A673 (cell line): ENCODE results near the gene CDT1. TPM values are rescaled to one million over a fixed set of nuclear protein-coding genes. Genes with fewer than 3 reads are reported as not detected.

ENCODE experiments used
- BruUV-seq: library from RNA; stranded (reverse); fragments of 400-500 nt; replicated peaks from 2 replicates; lab custom pipeline; 2021; lab: Mats Ljungman, UMichigan
- CTCF ChIA-PET: fragments of 300-600 bp; sonication (Branson Sonifier 250); formaldehyde crosslinking; loops from one replicate; lab custom pipeline; 2022; ENCODE audit warnings: antibody characterized with exemption; lab: Charles Lee
- POLR2A ChIA-PET: fragments of 300-600 bp; sonication (Branson Sonifier 250); formaldehyde crosslinking; loops from one replicate; lab custom pipeline; 2022; ENCODE audit warnings: antibody characterized with exemption; ENCODE audit not compliant: low non-redundant PET; lab: Charles Lee
- DNase-seq: peaks from one replicate; pipeline ENCODE4 v3.0.0-alpha.2; 2015; ENCODE audit warnings: low spot score
- H3K27ac ChIP-seq: fragments of 200-600 bp; sonication (generic); 2 replicates; pipeline ENCODE4 v1.5.1; 2016; ENCODE audit warnings: mixed run types, low read depth, mild to moderate bottlenecking, mixed read lengths, antibody characterized with exemption, low read length; ENCODE audit not compliant: poor library complexity, severe bottlenecking
- H3K27me3 ChIP-seq: fragments of 200-600 bp; sonication (generic); replicated peaks from 2 replicates; pipeline ENCODE4 v1.6.1; 2017; ENCODE audit warnings: mixed run types, low read depth, mild to moderate bottlenecking, mixed read lengths, antibody characterized with exemption, low read length; ENCODE audit not compliant: insufficient read depth, poor library complexity
- H3K36me3 ChIP-seq: fragments of 200-600 bp; sonication (generic); 2 replicates; pipeline ENCODE4 v1.6.1; 2016; ENCODE audit warnings: mixed run types, mild to moderate bottlenecking, mixed read lengths, antibody characterized with exemption, low read length; ENCODE audit not compliant: insufficient read depth, poor library complexity, severe bottlenecking
- H3K4me1 ChIP-seq: fragments of 200-600 bp; sonication (generic); 2 replicates; pipeline ENCODE4 v1.6.1; 2017; ENCODE audit warnings: mixed run types, mild to moderate bottlenecking, mixed read lengths, antibody characterized with exemption, low read length; ENCODE audit not compliant: insufficient read depth, poor library complexity, severe bottlenecking
- H3K4me3 ChIP-seq: fragments of 200-600 bp; sonication (generic); 2 replicates; pipeline ENCODE4 v1.5.1; 2016; ENCODE audit warnings: low read depth, mixed run types, mild to moderate bottlenecking, mixed read lengths, low read length; ENCODE audit not compliant: poor library complexity, severe bottlenecking
- H3K9me3 ChIP-seq: fragments of 200-600 bp; sonication (generic); 2 replicates; pipeline ENCODE4 v1.6.1; 2016; ENCODE audit warnings: mixed run types, low read depth, mild to moderate bottlenecking, mixed read lengths, antibody characterized with exemption, low read length; ENCODE audit not compliant: poor library complexity, severe bottlenecking
- EZH2 ChIP-seq: fragments of 200-600 bp; sonication (generic); IDR thresholded peaks from 2 replicates; pipeline ENCODE4 v1.6.1; 2017; ENCODE audit warnings: borderline replicate concordance, low read depth, mild to moderate bottlenecking, mixed read lengths, antibody characterized with exemption, low read length; ENCODE audit not compliant: poor library complexity, severe bottlenecking
- intact Hi-C: fragments of 100-400 bp; cut with micrococcal nuclease; formaldehyde crosslinking; loops from one replicate; pipeline ENCODE4 v1.10.0; 2022; ENCODE audit not compliant: unreplicated experiment
- total RNA-seq: library from RNA; stranded (reverse); gene quantifications from 2 replicates; pipeline ENCODE4 v1.2.3, GENCODE V29; 2021
- TF ChIP-seq, protein P1 (sequence below): fragments of 300-800, 200-600 bp; sonication (generic); conservative IDR thresholded peaks from 2 replicates; pipeline ENCODE4 v1.5.1; 2017; ENCODE audit warnings: low read depth, mild to moderate bottlenecking, antibody characterized with exemption, low read length, moderate library complexity, mixed read lengths

The CDT1 gene
- total RNA-seq, 1 experiment from 2014 or later = 103 TPM

GRCh38 chr16:88824256-88825077 is 20.9 kb downstream of the CDT1 start:
- H3K27me3 ChIP-seq = no peaks in the 10 kb centered on the region
- no peak for DNase-seq
- TF ChIP-seq, protein P1, sequence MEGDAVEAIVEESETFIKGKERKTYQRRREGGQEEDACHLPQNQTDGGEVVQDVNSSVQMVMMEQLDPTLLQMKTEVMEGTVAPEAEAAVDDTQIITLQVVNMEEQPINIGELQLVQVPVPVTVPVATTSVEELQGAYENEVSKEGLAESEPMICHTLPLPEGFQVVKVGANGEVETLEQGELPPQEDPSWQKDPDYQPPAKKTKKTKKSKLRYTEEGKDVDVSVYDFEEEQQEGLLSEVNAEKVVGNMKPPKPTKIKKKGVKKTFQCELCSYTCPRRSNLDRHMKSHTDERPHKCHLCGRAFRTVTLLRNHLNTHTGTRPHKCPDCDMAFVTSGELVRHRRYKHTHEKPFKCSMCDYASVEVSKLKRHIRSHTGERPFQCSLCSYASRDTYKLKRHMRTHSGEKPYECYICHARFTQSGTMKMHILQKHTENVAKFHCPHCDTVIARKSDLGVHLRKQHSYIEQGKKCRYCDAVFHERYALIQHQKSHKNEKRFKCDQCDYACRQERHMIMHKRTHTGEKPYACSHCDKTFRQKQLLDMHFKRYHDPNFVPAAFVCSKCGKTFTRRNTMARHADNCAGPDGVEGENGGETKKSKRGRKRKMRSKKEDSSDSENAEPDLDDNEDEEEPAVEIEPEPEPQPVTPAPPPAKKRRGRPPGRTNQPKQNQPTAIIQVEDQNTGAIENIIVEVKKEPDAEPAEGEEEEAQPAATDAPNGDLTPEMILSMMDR = no peak
- TF ChIP-seq EZH2 = no peak
- no peak overlapping the region for H3K4me3 ChIP-seq
- no peak overlapping the region for H3K27ac ChIP-seq
- BruUV-seq = no TSS peak
- H3K4me1 ChIP-seq = no peaks in the 10 kb centered on the region
- ChIA-PET POLR2A (no interaction called here), CTCF (no interaction called here)
- intact Hi-C loops = no loop called here
- no peaks in the 10 kb centered on the region for H3K36me3 ChIP-seq
- H3K9me3 ChIP-seq = no peaks in the 10 kb centered on the region

- Histone ChIP-seq H3K27ac (no peak overlapping the region), H3K4me1 (no peaks in the 10 kb centered on the region), H3K27me3 (no peaks in the 10 kb centered on the region), H3K36me3 (no peaks in the 10 kb centered on the region), H3K9me3 (no peaks in the 10 kb centered on the region), H3K4me3 (no peak overlapping the region)
- TF ChIP-seq, protein P1 = no peak
- no peak for TF ChIP-seq EZH2
- no peak for DNase-seq
- POLR2A ChIA-PET = no interaction called here
- intact Hi-C loops = no loop called here
- no TSS peak for BruUV-seq
- CTCF ChIA-PET = no interaction called here
Measured at GRCh38 chr16:88825146-88825545, 21.6 kb downstream of the CDT1 start.

DNA sequence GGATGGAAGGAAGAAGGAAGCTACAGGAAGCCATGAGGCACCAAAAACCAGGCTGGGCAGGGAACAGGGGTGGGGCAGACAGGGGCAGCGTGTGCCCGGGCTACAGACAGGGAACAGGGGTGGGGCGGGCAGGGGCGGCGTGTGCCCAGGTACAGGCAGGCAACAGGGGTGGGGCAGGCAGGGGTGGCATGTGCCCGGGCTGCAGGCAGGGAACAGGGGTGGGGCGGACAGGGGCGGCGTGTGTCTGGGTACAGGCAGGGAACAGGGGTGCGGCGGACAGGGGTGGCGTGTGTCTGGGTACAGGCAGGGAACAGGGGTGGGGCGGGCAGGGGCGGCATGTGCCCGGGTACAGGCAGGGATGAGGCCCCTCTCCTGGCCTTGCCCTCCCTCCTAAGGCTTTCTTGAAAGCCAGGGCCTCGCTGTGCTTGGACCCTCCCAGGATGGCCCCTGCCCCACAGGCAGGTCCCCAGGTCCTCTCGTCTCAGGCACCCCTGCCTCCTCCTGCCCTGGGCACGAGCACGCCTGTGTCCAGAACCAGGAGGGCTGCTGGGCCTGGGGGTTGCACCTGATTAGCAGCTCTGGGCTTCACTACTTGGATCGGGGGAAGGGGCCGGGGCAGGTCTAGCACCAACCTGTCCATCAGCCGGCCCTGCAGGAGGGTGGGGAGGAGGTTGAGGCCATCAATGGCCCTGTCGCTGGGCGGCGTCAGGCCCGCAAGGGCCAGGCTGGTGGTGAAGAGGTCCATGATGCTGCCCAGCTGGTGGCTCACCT is 22.7 kb downstream of the CDT1 start:
- H3K36me3 ChIP-seq = no peaks in the 10 kb centered on the region
- H3K9me3 ChIP-seq = no peaks in the 10 kb centered on the region
- ChIA-PET POLR2A (no interaction called here), CTCF (no interaction called here)
- DNase-seq = no peak
- H3K27me3 ChIP-seq = no peaks in the 10 kb centered on the region
- H3K4me3 ChIP-seq = no peak overlapping the region
- BruUV-seq = no TSS peak
- intact Hi-C loops = no loop called here
- H3K27ac ChIP-seq = no peak overlapping the region
- no peaks in the 10 kb centered on the region for H3K4me1 ChIP-seq
- TF ChIP-seq EZH2 = no peak
- TF ChIP-seq, protein P1 = no peak
